HG03439 (cell line): ENCODE measurements around the gene FTHL17.
A peak's percentile ranks its signal among the peaks of the same experiment; 100 is the strongest.

Experiments used
- ATAC-seq: cut with Tn5 transposase; IDR thresholded peaks from one replicate; pipeline ENCODE4 v1.9.1; 2021; ENCODE audit warnings: mild to moderate bottlenecking, moderate library complexity; ENCODE audit not compliant: unreplicated experiment

The FTHL17 gene

GRCh38 chrX:31071725-31072124 is at the start of gene FTHL17:
Gene FTHL17 (minus strand): TSS chrX:31072041. CDS start chrX:31071953, 88 bp downstream.
- no peak for ATAC-seq

DNA sequence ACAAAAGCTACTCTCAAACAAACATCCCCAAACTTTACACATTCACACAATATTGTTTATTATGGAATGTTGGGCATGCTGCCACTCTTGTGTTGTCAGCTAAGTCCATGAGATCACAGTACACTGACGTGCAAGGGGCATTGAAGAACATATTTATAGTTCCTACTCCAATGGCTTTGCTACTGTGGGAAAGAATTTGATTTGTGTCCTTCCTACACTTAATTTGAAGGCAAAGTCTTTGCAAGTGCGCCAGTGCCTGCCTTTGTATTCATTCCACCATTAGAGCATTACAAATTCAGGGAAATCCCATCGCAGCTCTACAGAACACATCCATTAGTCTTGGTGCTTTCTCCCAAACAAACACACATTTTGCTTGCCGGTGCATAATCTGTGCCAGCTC is 45.4 kb upstream of the FTHL17 start:
- no peak for ATAC-seq

DNA sequence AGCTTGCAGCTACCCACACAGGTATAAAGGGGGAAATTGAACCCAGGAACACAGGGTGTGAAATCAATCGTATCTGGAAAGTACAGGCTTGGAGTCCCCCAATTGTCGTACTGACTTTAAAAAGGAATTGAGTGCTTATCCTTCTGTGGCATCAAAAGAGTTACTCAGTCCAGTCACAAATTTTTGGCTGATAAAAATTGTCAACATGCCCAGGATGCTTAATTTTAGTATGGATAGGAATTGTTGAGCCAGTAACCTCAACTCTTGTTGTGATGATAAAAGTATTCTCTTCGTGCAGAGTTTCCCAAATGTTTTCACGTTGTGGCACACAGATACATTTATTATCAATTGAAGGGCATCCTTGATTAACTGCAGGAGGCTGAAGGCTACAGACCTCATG is 43.6 kb upstream of the FTHL17 start:
- ATAC-seq = no peak

DNA sequence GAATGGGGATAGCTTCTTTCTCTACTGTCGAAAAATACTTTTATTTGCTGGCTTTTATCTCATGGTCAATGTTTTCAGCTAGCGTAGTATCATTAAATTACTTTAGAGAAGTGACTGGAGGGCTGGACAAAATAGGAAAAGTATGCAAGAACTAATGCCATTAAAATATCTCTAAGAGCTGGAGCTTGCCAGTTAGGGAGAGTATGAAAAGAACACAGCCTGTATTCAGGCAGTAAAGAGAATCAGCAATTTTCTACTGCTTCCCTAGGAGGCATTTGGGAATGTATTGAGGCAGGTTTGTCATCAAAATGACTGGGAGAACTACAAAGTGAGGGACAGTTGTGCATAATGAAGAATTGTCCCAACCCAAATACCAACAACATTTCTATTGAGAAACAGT is 43.0 kb upstream of the FTHL17 start:
- no peak for ATAC-seq

DNA sequence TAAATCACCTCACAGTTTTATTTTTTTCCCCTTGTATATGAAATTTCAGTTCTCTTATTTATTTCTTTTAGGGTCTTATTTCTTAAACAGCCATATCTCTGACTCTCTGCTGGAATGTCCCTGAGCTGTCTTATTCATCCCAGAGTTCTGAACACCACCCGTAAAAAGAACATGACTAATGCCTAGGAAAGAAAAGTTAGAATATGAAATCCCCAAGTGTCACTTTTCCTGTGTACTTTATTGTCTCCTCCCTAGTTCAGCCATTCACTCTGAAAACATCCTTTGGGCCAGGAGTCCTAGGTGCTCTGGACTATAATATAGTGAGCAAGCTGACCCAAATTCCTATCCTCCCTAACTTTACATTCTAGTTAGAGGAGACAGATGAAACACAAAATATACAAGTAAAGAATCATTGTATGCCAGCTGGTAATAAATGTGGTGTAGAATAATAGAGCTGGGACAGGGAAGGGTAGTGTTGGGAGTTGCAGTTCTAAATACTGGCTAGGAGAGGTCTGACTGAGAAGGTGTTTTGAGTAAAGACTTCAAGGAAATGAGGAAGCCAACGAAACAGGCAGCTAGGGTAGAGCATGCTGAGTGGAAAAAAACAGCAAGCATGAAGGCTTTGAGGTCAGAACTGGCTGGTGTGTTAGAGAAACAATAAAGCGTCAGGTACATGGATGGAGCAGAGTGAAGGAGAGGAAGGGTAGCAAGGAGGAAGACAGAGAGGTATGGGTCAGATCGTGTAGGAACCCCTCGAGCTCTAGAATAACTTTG is 40.6 kb upstream of the FTHL17 start:
- no peak for ATAC-seq

GRCh38 chrX:31110657-31111056 is 38.8 kb upstream of the FTHL17 start:
- no peak for ATAC-seq

GRCh38 chrX:31099536-31100090 is 27.8 kb upstream of the FTHL17 start:
- ATAC-seq = peak; percentile 80

GRCh38 chrX:31098079-31098478 is 26.2 kb upstream of the FTHL17 start:
- no peak for ATAC-seq

DNA sequence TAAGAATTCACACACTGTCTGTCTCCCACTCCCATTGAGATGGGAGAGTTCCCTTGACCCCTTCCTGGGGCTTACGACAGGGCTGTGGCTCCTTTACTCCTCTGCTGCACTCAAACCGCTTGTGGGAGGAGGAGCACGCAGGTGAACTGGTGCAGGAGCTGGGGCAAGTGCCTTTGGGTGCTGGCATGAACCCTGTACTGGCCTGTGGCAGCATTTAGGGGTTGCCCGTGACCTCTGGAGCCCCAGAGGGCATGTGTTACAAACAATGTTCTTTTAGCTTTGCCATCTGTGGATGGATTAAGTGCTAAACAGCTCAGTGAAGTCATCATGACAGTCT is 21.8 kb upstream of the FTHL17 start:
- no peak for ATAC-seq

GRCh38 chrX:31092970-31093638 is 21.3 kb upstream of the FTHL17 start:
- no peak for ATAC-seq

- no peak for ATAC-seq
Observed at GRCh38 chrX:31092476-31092875, 20.6 kb upstream of the FTHL17 start.

GRCh38 chrX:31091819-31092218 is 20.0 kb upstream of the FTHL17 start:
- no peak for ATAC-seq

DNA sequence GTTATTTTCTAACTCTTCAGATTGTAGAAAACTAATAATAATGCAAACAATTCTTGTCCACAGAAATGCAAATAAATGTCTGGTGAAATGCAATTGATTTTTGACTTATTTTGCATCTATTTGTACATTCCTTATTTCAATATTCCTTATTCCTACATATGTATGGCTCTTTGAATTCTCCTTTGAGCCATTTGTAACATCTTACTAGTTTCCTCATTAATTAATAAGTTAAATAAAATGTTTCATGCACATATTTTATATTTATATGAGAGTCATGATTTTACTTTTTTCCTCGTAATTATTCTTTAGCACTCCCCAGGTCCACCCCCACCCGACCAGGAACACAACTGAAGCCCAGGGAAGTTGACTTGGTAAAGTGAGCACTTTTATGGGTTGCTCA is 2.7 kb upstream of the FTHL17 start:
- no peak for ATAC-seq

- ATAC-seq = no peak
Observed at GRCh38 chrX:31071262-31071661, 579 bp downstream of the FTHL17 start.

GRCh38 chrX:31070057-31070468 is 1.8 kb downstream of the FTHL17 start:
- peak; percentile 68 for ATAC-seq

DNA sequence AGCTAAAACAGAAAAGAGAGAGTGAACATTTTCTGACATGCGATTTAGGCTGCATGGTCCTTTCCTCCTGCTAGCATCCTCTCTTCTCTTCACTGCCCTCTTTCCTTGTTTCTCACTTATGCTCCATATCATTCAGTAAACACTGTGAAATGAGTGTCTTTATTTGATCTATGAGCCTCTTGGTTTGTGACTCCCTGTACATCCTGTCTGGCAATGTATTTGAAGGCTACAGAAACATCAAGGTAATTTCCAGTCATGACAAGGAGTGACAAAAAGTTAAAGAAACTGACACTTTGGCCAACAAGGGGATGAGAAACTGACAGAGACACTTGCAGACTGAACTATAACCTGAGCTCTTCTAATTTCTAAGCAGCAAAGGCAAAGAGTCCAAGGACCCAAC is 8.7 kb downstream of the FTHL17 start:
- no peak for ATAC-seq

- ATAC-seq = peak; percentile 73
Observed at GRCh38 chrX:31061091-31061490, 10.8 kb downstream of the FTHL17 start.

- no peak for ATAC-seq
Observed at GRCh38 chrX:31060016-31060415, 11.8 kb downstream of the FTHL17 start.

GRCh38 chrX:31058284-31058683 is 13.6 kb downstream of the FTHL17 start:
- no peak for ATAC-seq

- no peak for ATAC-seq
Observed at GRCh38 chrX:31057691-31058090, 14.2 kb downstream of the FTHL17 start.

DNA sequence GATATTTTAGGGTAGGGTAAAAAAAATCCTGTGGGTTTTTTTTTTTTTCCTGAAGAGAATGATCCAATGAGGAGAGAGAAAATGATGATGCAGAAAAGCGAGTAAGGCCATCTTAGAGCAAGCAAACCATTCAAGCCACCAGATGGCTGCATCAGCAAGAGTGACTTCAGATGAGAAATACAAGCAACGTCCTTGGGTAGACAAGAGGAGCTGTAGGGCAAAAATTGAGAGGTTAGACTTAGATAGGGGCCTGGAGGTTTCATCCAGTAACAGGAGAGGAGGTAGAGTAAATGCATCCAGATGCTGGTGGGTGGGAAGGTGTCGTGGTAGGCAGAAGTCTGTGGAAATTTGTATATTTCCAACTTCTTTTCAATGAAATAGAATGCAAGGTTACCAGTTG is 14.6 kb downstream of the FTHL17 start:
- ATAC-seq = no peak

GRCh38 chrX:31053621-31054020 is 18.2 kb downstream of the FTHL17 start:
- no peak for ATAC-seq
